Brain microvascular endothelial cell (primary cell): Measurements from ENCODE around the gene TESMIN.

Experiments
- DNase-seq: peaks from one replicate; pipeline ENCODE4 v3.0.0-alpha.2; 2020
- H3K27ac ChIP-seq: fragments of 250-450 bp; sonication (Bioruptor Pico); 2 replicates; pipeline ENCODE4 v1.5.1; 2020; ENCODE audit warnings: mild to moderate bottlenecking, moderate library complexity
- H3K27me3 ChIP-seq: fragments of 250-450 bp; sonication (Bioruptor Pico); replicated peaks from 2 replicates; pipeline ENCODE4 v1.5.1; 2020; ENCODE audit warnings: mild to moderate bottlenecking
- H3K36me3 ChIP-seq: fragments of 250-450 bp; sonication (Bioruptor Pico); replicated peaks from 2 replicates; pipeline ENCODE4 v1.5.1; 2020; ENCODE audit warnings: mild to moderate bottlenecking
- H3K4me3 ChIP-seq: 2 replicates; pipeline ENCODE4 v1.5.1; 2011; ENCODE audit warnings: low read depth, mild to moderate bottlenecking, control low read depth, low read length, moderate library complexity
- CTCF ChIP-seq: IDR thresholded peaks from 2 replicates; pipeline ENCODE4 v1.5.1; 2011; ENCODE audit warnings: low read depth, mild to moderate bottlenecking, moderate library complexity, low read length, control low read depth, inconsistent platforms; ENCODE audit errors: missing control alignments
- in situ Hi-C: cut with HindIII; loops from 2 replicates; pipeline ENCODE4 v1.10.0; 2017; ENCODE audit warnings: low sequenced_read_pairs, low pct_ligation_motif_present

Gene TESMIN

DNA sequence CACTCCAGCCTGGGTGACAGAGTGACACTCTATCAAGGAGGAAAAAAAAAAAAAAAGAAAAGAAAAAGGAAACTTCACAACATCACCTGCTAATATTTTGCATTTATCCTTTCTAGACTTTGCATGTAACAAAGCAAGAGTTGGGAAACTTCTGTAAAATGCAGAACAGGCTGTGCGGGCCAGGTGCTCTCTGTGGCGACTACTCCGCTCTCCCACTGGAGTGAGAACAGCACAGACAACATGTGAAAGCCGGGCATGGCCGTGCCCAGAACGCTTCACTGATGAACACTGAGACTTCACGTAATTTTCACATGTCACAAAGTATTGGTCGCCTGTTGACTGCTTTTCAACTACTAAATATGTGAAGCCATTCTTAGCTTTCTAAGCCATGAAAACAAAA, 15.5 kb upstream of the TESMIN start:
- no peak for TF ChIP-seq CTCF
- no peak overlapping the region for H3K4me3 ChIP-seq
- H3K27ac ChIP-seq: no peak overlapping the region
- DNase-seq: no peak
- no peaks in the 10 kb centered on the region for H3K27me3 ChIP-seq
- no peaks in the 10 kb centered on the region for H3K36me3 ChIP-seq
- in situ Hi-C loops: no loop called here

GRCh38 chr11:68764746-68765145, 13.4 kb upstream of the TESMIN start:
- in situ Hi-C loops: no loop called here
- DNase-seq: no peak
- no peak overlapping the region for H3K4me3 ChIP-seq
- no peaks in the 10 kb centered on the region for H3K36me3 ChIP-seq
- no peak for TF ChIP-seq CTCF
- no peak overlapping the region for H3K27ac ChIP-seq
- H3K27me3 ChIP-seq: no peaks in the 10 kb centered on the region

- Histone ChIP-seq H3K4me3 (no peak overlapping the region), H3K36me3 (no peaks in the 10 kb centered on the region), H3K27me3 (no peaks in the 10 kb centered on the region), H3K27ac (no peak overlapping the region)
- in situ Hi-C loops: no loop called here
- TF ChIP-seq CTCF: peak; percentile 24
- DNase-seq: no peak
Observed at GRCh38 chr11:68763926-68764657, 12.8 kb upstream of the TESMIN start.

- H3K27me3 ChIP-seq: no peaks in the 10 kb centered on the region
- H3K4me3 ChIP-seq: no peak overlapping the region
- in situ Hi-C loops: no loop called here
- DNase-seq: no peak
- TF ChIP-seq CTCF: no peak
- H3K27ac ChIP-seq: no peak overlapping the region
- H3K36me3 ChIP-seq: no peaks in the 10 kb centered on the region
Observed at GRCh38 chr11:68763181-68763721, 11.9 kb upstream of the TESMIN start.

DNA sequence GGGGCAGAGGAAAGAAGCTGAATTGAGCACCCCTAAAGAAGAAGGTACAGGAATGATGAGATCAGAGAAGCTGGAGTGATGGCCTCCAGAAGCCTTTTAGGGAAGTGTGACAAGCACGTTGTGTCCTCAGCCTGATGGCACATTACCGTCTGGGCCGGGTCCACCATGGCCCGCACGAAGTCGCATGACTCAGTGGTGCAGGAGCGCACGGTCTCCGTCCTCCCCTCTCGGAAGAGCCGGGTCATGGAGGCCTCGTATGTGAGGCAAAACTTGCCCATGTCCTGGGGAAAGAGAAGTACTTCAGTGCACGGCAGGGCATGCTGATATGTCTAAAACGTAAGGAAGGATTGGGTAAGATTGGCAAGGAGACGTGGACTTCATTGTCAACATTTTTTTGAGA, 11.2 kb upstream of the TESMIN start:
- no peaks in the 10 kb centered on the region for H3K27me3 ChIP-seq
- DNase-seq: no peak
- in situ Hi-C loops: no loop called here
- no peak for TF ChIP-seq CTCF
- H3K36me3 ChIP-seq: no peaks in the 10 kb centered on the region
- no peak overlapping the region for H3K27ac ChIP-seq
- H3K4me3 ChIP-seq: no peak overlapping the region

- no peak overlapping the region for H3K4me3 ChIP-seq
- in situ Hi-C loops: no loop called here
- DNase-seq: no peak
- no peak overlapping the region for H3K27ac ChIP-seq
- TF ChIP-seq CTCF: no peak
- no peaks in the 10 kb centered on the region for H3K27me3 ChIP-seq
- no peaks in the 10 kb centered on the region for H3K36me3 ChIP-seq
Observed at GRCh38 chr11:68761801-68762200, 10.5 kb upstream of the TESMIN start.
